Kidney (tissue), 14 donors: ENCODE results near the gene PIK3R3. TPM values are rescaled to one million over a fixed set of nuclear protein-coding genes. Genes with fewer than 3 reads are reported as not detected.

Source experiments
- DNase-seq, 5 donors: peaks; one replicate each; pipeline ENCODE4 v3.0.0-alpha.2; 2013 to 2020
- FAIRE-seq: peaks from 2 replicates; lab custom pipeline; 2012; peaks lifted over from hg19 to GRCh38; lab: Jason Lieb, UNC
- H3K27ac ChIP-seq, 2 donors: one replicate each; pipeline ENCODE4 v1.7.0; 2013; ENCODE audit warnings: low read depth in 2 of 2, low read length in 2 of 2, inconsistent platforms in 1 of 2
- H3K27me3 ChIP-seq: one replicate; pipeline ENCODE4 v1.7.1; 2013; ENCODE audit warnings: low read length, inconsistent platforms; ENCODE audit not compliant: control insufficient read depth, insufficient read depth
- H3K36me3 ChIP-seq, 3 donors: one replicate each; pipeline versions ENCODE4 v1.7.0 to v1.7.1; 2013; ENCODE audit warnings: low read length in 3 of 3, control low read depth in 1 of 3, inconsistent platforms in 1 of 3; ENCODE audit not compliant: insufficient read depth in 3 of 3, control insufficient read depth in 2 of 3
- H3K4me1 ChIP-seq, 3 donors: one replicate each; pipeline versions ENCODE4 v1.7.0 to v1.7.1; 2013; ENCODE audit warnings: low read length in 3 of 3, inconsistent platforms in 1 of 3, low read depth in 1 of 3; ENCODE audit not compliant: control insufficient read depth in 2 of 3, insufficient read depth in 2 of 3
- H3K4me3 ChIP-seq, 3 donors: one replicate each; pipeline versions ENCODE4 v1.7.0 to v1.8.1; 2013; ENCODE audit warnings: low read length in 3 of 3, control low read depth in 1 of 3, inconsistent platforms in 1 of 3
- H3K9ac ChIP-seq, 3 donors: one replicate each; pipeline versions ENCODE4 v1.7.0 to v1.7.1; 2013; ENCODE audit warnings: low read length in 3 of 3, control low read depth in 1 of 3, inconsistent platforms in 1 of 3
- H3K9me3 ChIP-seq, 3 donors: one replicate each; pipeline versions ENCODE4 v1.7.0 to v1.7.1; 2013; ENCODE audit warnings: low read length in 3 of 3, control low read depth in 1 of 3, inconsistent platforms in 1 of 3; ENCODE audit not compliant: control insufficient read depth in 2 of 3, insufficient read depth in 1 of 3
- CTCF ChIP-seq: IDR thresholded peaks from 3 replicates; pipeline ENCODE4 v1.5.1; 2012; ENCODE audit warnings: mild to moderate bottlenecking, moderate library complexity, borderline replicate concordance; ENCODE audit not compliant: insufficient read depth; ENCODE audit errors: extremely low read depth
- intact Hi-C: fragments of 100-400 bp; cut with DNase I; formaldehyde crosslinking; loops from one replicate; pipeline ENCODE4 v1.11.1; 2022
- polyA plus RNA-seq: library from polyadenylated mRNA; stranded (reverse); fragments of 350-450 nt; fragmentation: Illumina TruSeq; extraction: RNeasy Lipid Tissue Mini Kit (QIAGEN cat#74804); gene quantifications from one replicate; pipeline ENCODE4 v1.2.3, GENCODE V29; 2014; ENCODE audit warnings: low read depth, low replicate concordance; ENCODE audit not compliant: insufficient read depth
- total RNA-seq: library from RNA; stranded (reverse); fragmentation: NEBNext Ultra II Directional; extraction: Animal tissue kit (Norgen Biotek cat#: 25700); gene quantifications from one replicate; pipeline ENCODE4 v1.2.1, GENCODE V29; 2021
- donor health status: control.
- donor health status: control.
- donor health status: control.
- donor health status: control.
- donor health status: control.
- donor health status: DM: yes; HTN: yes; CAD: no.
- donor health status: Normal renal cell carcinoma (clear cell type).

PIK3R3 gene
- total and polyA plus RNA-seq, 2 donors from 2014 or later: 9.7 to 44.2 TPM

GRCh38 chr1:46087891-46088290, 44.5 kb downstream of the PIK3R3 start:
- FAIRE-seq (no peak), DNase-seq (no peak)
- Histone ChIP-seq H3K27me3 (no peaks in the 10 kb centered on the region), H3K27ac (no peak overlapping the region), H3K36me3 (no peaks in the 10 kb centered on the region), H3K9ac (no peak overlapping the region), H3K4me1 (no peaks in the 10 kb centered on the region), H3K9me3 (no peaks in the 10 kb centered on the region), H3K4me3 (no peak overlapping the region)
- no peak for TF ChIP-seq CTCF
- intact Hi-C loops: no loop called here

- H3K4me3 ChIP-seq: no peak overlapping the region
- TF ChIP-seq CTCF: no peak
- intact Hi-C loops: no loop called here
- no peaks in the 10 kb centered on the region for H3K4me1 ChIP-seq
- DNase-seq (no peak), FAIRE-seq (no peak)
- no peak overlapping the region for H3K9ac ChIP-seq
- no peaks in the 10 kb centered on the region for H3K27me3 ChIP-seq
- no peaks in the 10 kb centered on the region for H3K9me3 ChIP-seq
- no peak overlapping the region for H3K27ac ChIP-seq
- H3K36me3 ChIP-seq: no peaks in the 10 kb centered on the region
Measured at GRCh38 chr1:46086576-46086975, 45.9 kb downstream of the PIK3R3 start.

GRCh38 chr1:46084553-46085451, 47.6 kb downstream of the PIK3R3 start:
- no peak overlapping the region for H3K9ac ChIP-seq
- no peak overlapping the region for H3K4me3 ChIP-seq
- H3K36me3 ChIP-seq: no peaks in the 10 kb centered on the region
- no peak overlapping the region for H3K27ac ChIP-seq
- H3K27me3 ChIP-seq: no peaks in the 10 kb centered on the region
- FAIRE-seq (no peak), DNase-seq (no peak)
- intact Hi-C loops: no loop called here
- H3K9me3 ChIP-seq: no peaks in the 10 kb centered on the region
- H3K4me1 ChIP-seq: no peaks in the 10 kb centered on the region
- no peak for TF ChIP-seq CTCF
